Stimulated activated CD8-positive, alpha-beta memory T cell treated with anti-CD3 and anti-CD28 coated beads, Interleukin-7, amount 100 ng/mL, for 1 hour (primary cell): ENCODE measurements around the gene KCNQ4.

ENCODE experiments used
- DNase-seq, 2 donors: peaks; one replicate each; pipeline ENCODE4 v3.0.0-alpha.2; 2020; ENCODE audit warnings: low read depth in 2 of 2

The KCNQ4 gene

DNA sequence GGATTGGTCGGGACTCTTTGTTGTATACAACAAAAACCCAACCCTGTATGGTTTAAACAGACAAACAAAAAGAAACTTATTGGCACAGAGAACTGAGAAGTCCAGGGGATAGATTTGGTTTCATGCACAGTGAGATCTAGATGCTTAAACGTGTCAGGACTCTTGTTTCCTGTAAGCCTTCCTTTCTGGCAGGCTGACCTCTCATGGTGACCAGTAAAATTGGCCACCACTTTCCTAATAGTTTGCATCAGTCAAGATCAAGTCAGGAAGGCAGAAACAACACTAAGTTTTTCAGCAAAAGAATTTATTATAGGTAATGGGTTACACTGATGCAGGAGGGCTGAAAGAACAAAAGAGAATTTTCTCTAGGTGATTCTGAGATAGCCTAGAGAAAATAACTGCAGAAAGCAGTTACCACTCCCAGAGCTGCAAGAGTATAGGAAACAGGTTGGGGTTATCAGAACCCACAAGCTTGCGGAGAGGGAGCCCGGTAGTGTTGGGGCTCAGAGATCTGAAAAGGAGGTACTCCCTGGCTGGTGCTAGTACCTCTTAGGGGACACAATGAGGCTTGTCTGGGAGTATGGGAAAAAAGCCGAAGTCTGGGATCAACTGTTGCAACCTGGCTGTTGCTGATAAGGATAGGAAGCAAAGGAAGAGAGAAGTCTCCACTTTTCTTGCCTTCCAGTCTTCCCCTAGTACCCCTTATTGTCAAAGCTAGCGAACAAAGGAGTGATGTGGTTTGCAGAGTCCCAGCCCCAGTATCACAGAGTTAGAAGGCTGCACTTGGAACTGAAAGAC, 57.1 kb downstream of the KCNQ4 start:
- DNase-seq: no peak

DNA sequence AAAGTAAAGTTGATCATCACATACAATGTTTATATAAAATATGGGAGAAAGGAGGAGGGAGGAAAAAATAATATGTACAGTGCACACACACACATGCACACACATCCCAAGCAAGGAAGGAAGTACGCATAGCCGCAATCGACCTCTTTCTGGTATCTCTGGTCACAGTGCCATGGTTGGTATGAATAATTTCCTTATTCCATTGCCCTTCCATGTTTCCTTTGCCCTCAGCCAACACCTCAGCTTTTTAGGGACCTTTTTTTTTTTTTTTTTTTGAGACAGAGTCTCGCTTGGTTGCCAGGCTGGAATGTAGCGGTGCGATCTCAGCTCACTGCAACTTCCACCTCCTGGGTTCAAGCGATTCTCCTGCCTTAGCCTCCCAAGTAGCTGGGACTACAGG, 58.0 kb downstream of the KCNQ4 start:
- DNase-seq: no peak

DNA sequence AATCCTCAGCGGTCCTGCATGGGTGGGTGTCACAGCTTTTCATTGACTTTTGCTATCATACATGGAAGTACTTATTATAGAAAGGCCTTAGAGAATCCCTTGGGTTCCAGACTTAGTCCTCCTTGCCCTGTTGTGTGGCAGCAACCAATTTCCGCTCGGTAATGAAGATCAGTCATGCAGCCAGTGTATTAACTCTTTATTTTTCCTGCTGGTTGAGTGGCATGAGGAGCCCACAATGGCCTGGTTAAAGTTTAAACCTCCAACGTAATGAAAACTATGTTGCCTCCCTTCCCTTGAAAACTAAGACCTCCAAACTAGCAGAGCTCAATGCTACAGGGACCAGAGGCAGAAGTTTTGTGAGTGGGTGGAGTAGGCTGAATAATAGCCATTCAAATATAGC, 58.6 kb downstream of the KCNQ4 start:
- DNase-seq: no peak

DNA sequence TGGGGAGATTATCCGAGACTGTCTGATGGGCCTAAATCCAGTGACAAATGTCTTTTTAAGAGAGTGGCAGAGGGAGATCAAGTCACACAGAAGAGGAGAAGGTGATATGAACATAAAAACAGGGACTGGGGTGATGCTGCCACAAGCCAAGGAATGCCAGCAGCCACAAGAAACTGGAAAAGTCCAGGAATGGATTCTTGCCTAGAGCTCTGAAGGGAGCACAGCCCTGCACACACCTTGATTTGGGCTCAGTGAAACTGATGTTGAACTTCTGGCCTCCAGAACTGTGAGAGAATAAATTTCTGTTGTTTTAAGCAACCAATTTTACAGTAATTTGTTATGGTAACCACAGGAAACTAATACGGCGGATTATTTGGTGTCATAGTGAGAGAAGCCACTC, 59.1 kb downstream of the KCNQ4 start:
- DNase-seq: no peak

DNA sequence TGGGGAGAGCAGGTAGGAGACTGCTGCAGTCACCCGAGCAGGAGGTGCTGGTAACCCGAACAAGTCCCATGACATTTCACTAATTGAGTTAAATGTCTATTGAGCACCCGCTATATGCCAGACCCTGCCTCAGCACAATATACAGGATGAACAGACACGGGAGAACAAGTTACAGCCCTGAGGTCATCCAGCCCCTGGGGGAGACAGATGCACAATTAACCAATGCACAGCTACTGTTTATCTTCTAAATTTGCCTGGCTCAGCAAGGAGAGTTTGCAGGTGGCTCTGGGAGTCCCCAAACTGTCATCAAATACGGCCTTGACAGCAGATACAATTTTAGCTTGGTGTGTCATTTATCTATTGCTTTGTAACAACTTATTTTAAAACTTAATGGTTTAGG, 60.5 kb downstream of the KCNQ4 start:
- DNase-seq: no peak

DNA sequence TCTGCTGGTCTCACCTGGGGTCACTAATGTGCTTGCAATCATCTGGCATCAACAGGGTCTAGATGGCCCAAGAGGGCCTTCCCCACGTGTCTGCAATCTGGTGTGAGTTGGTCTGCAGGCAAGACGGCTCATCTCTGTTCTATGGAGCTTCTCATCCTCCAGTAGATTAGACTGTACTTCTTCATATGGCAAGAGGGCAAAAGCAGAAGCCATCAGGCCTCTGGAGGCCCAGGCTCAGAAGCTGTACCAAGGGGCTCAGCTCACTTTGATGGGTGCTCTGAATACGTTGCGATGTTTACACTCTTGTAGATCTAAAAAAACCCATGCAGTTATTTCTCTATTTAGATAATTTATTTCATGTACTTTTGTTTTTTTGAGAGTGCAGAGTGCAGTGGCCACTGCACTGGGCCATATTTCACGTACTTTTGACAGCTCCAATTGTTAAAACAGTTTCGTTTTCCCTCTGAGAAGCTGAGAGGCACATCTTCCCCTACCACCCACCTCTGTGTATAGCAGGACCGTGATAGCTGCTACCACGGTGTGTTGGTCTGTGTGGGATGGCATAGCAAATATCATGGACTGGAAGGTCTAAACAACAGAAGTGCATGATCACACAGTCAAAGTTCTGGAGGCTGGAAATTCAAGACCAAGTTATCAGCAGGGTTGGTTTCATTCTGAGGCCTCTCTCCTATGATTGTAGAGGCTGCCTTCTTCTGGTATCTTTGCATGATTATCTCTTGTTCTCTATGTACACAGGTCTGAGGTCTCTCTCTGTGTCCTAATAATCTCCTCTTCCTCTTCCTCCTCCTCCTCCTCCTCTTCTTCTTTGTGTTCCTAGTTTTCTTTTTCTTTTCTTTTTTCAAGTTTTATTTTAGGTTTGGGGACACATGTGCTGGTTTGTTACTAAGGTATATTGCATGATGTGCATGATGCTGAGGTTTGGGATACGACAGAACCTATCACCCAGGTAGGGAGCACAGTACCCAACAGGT, 61.6 kb downstream of the KCNQ4 start:
- DNase-seq: no peak

DNA sequence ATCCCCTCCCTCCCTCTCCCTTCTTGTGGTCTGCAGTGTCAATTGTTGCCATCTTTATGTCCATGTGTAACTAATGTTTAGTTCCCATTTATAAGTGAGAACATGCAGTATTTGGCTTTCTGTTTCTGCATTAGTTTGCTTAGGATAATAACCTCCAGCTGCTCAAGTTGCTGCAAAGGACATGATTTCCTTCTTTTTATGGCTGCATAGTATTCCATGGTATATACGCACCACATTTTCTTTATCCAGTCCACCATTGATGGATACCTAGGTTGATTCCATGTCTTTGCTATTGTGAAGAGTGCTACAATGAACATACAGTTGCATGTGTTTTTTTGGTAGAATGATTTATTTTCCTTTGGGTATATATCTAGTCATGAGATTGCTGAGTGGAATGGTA, 62.3 kb downstream of the KCNQ4 start:
- DNase-seq: no peak

DNA sequence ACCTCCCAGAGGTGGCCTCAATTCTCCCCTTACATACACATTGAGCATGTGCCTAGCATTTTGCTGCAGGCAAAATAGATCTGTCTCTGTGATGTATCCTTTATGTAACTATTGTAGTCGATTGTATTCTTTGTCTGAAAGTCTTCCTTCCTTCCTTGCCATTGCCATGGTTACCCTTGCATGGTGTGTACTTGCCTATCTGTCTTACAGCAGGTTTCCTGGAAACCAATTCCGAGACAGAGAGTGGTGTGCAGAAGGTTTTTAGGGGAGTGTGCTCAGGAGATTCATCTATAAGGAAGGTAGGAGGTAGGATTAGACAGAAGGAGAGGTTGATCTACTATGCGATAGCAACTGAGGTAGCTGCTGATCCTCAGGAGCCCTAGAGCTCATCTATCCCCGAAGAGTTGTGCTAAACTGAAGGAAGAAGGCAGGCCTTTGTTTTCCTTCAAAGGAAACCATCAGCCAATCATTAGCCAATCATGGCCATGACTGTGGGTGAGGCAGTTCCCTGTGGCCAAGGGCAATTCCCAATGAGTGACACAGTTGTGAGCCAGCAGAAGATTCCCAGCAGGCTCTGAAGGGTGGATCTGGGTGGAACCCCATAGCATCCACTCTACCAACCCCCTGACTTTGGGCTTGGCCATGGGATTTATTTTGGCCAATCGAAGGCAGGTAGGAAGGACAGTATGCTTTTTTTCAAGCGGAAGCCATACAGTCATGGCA, 63.6 kb downstream of the KCNQ4 start:
- DNase-seq: no peak

DNA sequence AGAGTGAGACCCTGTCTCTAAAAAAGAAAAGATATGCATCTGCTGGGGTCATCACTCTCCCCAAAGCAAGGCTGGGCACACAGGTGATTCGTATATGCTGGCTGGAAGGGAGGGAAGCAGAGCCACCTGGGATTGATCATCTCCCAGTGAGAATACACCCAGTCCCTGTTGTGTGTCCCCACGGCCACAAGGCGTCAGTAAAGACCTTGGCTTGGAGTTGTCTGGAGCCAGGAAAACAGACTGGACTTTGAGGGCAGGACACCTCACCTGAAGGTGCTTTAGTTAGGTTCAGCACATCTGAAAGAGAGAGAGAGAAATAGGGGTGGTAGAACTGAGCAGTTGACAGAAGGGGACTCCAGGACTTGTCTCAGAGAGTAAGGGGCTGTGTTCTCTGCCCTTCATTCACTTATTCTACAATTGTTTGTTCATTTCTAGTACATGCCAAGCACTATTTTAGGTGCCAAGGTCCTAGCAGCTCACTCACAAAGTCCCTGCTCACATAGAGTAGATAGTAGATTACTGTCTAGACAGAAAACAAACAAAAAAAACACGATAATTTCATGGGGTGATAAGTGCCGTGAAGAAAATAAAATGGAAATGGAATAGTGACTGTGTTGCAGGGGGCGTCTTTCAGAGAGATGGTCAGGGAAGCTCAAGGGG, 65.1 kb downstream of the KCNQ4 start:
- DNase-seq: no peak

DNA sequence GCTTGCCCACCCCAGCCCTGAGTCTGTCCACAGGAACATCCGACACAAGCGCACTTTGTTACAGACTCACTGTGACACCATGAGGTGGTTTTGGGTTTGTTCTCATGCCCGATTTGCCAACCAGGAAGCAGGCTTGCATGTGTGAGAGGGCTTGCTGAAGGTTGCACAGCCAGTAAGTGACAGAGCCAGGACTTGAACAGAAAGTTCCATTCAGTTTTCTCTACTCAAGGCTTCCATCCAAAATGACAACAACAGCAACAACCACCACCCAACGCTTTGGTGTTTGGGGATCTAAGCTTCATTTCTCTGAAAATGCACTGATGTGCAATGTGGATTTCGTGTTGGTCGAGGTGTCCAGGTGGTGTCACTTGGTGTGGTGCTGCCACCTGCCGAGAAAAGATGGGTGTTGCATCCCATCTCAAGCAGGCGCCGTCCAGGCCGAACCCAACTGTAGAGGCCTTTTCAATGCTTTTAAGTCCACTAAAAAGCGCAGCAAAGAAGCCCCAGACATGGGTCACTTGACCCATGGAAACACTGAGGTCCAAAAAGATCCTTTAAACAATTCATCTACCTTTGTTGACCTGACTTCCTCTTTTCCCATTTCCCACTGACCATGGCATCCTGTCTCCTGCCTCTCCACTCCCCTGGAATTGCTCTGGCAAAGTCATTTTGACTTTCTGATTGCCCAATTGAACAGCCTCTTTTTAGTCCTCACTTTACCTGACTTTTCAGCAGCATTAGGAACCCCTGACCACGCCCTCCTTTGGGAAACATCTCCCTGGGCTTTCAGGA, 66.4 kb downstream of the KCNQ4 start:
- peak; percentile 54 to 66 for DNase-seq

DNA sequence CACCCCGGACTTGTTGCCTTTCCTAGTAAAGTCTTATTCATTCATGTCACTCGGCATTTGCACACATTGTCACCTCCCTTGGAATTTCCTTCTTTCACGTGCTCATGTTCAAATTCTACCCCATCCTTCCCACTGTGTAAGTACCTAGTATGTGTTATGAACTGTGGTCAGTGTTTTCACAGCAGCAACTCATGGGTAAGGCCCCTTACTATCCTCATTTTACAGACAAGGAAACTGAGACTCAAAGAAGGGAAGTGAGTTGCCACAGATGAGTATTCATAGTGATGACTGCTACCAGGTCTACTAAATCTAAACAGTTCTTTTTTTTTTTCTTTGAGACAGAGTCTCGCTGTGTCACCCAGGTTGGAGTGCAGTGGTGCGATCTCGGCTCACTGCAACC, 68.1 kb downstream of the KCNQ4 start:
- DNase-seq: no peak

DNA sequence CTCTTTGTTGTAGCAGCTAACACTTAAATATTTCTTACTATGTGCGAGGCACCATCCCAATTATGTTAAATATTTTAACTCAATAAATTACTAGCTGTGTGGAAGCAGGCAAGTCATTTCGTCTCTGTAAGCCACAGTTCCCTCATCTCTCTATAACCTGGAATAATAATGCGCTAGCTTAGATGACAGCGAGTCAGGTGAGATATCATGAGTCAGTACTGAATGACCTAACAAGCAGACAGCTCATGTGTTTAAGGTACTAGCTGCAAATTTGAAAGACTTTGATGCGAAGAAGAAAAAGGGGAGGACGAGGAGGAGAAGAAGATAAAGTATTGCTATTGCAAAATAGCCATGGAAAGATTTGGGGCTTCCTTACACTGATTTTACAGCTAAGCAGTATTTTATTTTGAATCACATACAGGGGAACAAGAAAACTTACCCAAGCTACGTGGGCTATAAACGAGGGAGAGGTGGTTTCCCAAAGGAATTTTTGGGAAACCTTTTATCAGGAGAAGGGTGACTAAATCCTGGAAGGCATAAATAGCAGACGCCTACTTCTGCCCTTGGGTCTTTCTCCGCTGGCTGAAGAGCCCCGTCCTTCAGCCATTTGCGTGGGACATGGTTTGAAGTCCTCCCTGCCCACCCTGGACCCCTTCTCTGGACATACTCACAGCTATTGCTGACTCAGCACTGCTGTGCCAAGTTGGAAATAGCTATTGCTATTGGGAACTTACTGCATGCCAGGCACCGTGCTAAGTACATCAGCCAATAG, 69.7 kb downstream of the KCNQ4 start:
- DNase-seq: no peak

DNA sequence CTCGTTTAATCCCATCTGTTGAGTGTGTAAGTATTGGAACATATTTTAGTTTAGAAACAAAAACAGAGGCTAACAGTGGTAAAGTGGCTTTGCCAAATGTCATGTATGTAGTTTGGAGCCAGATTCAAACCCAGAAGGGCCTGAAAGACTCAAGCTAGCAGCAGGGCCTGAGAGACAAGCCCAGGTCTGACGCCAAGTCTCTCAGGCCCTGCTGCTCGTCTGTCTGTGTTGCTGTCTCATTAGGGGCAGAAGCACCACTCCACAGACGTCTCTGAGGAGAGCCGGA, 70.2 kb downstream of the KCNQ4 start:
- no peak for DNase-seq

DNA sequence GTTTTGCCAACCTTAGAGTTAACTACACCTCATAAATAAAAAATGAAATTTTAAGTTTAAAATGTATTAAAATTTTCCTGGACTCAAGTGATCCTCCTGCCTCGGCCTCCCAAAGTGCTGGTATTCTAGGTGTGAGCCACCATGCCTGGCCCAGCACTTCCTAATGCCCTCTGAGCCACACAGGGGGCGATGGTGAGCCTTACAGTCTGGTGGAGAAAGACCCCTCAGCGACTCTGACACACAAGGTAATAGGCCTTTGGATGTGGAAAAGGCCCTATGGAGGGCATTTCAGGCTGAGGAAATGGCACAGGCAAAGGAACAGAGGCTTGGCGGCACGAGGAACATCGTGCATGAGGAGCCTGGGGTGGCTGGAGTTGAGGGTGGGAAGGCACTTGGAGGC, 71.9 kb downstream of the KCNQ4 start:
- DNase-seq: no peak

DNA sequence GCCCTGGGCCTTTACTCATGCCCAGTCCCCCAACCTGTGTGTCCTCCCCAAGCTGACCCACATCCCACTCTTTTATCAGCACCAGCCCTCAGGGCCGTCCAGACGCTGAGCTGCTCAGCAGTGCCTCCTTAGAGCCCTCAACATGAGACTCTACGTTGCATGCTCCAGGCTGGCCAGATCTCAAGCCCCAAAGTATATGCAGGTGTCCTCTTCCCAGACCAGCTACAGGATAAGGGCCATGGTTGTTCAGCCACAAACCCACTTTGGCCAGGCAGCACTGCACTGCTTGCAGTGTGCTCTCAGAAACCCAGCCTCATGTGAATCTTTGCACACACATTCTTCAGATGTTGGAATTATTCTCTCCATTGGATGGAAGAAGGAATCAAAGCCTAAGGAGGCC, 72.5 kb downstream of the KCNQ4 start:
- no peak for DNase-seq

DNA sequence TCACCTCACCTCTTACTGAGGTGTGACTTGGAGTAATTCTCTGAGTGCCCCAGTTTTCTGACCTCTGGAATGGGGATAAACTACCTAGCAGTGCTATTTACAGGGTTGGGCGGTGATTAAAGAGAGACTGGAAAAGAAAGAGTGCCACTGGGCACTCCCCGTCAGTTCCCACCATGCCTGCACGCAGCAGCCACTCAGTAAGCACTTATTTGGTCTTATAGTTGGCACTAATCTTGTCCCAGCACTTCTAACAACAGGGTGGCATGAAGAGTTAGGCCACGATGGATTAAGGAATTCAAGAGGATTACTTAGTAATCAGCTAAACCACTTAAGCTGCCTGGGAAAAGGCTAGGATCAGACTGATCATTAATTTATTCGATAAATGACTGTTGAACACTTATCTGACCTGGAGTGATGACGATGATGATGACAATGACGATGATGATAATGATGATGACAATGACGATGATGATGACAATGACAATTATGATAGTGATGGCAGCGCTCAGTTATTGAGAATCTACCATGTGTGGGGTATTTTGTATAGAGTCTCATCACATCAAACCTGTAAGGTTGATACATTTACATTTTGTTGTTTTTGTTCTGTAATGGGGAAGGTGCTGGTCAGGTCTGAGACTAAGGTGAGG, 73.2 kb downstream of the KCNQ4 start:
- DNase-seq: no peak

DNA sequence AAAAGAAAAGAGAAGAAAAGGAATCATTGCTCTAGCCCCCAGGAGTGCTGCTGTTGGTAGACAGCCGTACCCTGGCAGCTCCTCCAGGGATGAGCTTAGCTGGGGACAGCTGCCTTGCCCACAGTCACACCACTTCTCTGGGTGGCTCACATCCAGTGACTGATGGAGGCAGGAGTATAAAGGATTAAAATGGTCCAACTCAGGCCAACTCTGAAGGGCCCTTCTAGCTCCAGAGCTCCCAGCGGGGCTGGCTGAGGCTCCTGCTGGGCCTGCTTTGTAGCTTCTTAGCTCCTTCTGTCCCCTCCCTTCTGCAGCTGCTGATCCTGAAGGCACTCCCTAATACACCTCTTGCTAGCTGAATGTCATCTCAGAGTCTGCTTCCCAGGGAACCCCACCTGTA, 74.2 kb downstream of the KCNQ4 start:
- DNase-seq: no peak

DNA sequence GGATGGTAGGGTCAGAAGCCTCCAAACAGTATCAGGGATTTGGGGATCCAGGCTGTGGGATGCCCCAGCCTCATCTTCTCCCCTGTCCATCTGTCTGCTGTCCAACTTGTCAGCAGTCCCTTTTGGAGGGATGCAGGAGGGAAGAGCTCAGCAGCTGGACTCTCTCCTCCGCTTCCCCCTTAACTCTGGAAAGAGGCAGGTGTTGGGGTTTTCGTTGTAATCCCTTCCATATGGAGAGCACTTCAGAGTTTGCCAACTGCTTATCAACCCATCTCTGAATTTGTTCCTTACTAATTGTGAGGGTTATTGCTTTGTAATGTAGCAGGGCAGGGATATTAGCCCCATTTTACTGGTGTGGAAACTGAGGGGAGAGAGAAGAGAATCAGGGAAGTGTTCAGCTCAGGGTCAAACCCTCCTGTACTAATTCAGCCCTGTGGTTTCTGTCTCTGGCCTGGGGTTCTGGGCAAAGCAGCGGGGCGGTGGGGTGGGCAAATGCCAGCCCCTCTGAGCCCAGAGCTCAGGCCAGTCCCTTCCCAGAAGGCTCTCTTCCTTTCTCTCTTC, 75.3 kb downstream of the KCNQ4 start:
- no peak for DNase-seq

DNA sequence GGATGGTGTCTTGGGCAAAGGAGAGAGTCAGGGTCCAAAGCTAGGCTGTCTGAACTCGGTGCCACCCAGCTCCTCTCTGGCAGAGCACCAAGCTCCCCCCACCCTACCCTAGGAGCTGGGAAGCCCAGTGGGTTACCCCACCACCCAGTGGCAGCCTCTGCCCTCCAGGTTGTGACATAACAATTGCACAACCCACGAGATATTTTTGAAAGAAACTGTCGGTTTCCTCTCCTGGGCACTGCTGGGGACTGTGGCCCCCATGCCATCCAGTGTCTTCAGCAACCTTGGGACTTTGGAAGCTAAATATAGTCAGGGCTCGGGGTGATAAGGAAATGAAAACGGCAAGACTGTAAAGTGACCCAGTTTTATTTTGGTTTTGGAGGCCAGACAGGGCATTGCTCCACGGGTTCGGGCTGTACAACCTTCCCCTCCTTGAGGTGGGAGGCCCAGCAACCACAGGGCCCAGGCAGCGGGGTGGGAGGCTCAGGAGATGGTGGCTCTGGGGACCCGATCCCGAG, 77.2 kb downstream of the KCNQ4 start:
- no peak for DNase-seq
